Endothelial cell of umbilical vein (primary cell): ENCODE measurements around the gene CRHR2.

Experiments used
- EZH2 ChIP-seq: IDR thresholded peaks from 2 replicates; pipeline ENCODE4 v1.6.1; 2012; ENCODE audit warnings: borderline replicate concordance, low read depth, mild to moderate bottlenecking, moderate library complexity, low read length, inconsistent platforms; ENCODE audit not compliant: severe bottlenecking
- FOS ChIP-seq: IDR thresholded peaks from 2 replicates; pipeline ENCODE4 v1.6.1; 2011; ENCODE audit warnings: mild to moderate bottlenecking, low read length, moderate library complexity, borderline replicate concordance; ENCODE audit not compliant: insufficient read depth
- JUN ChIP-seq: IDR thresholded peaks from 2 replicates; pipeline ENCODE4 v1.6.1; 2011; ENCODE audit warnings: borderline replicate concordance, low read depth; ENCODE audit not compliant: insufficient read length, insufficient read depth
- POLR2AphosphoS5 ChIP-seq: IDR thresholded peaks from 2 replicates; pipeline ENCODE4 v1.6.1; 2012; ENCODE audit warnings: low read depth, mild to moderate bottlenecking, control low read depth, low read length, moderate library complexity; ENCODE audit not compliant: insufficient read depth
- TF ChIP-seq, protein P1 (sequence below), 2 donors: IDR thresholded peaks; 1 replicate in 1 of 2; 2 replicates in 1 of 2; pipeline ENCODE4 v1.5.1; 2011; ENCODE audit warnings: low read length in 2 of 2, mild to moderate bottlenecking in 2 of 2, moderate library complexity in 2 of 2, control low read depth in 1 of 2, inconsistent platforms in 1 of 2, low read depth in 1 of 2; ENCODE audit not compliant: insufficient read depth in 1 of 2; ENCODE audit errors: extremely low read depth in 1 of 2
- TF ChIP-seq, protein P2 (sequence below): IDR thresholded peaks from 2 replicates; pipeline ENCODE4 v1.6.1; 2011; ENCODE audit not compliant: insufficient read depth, insufficient read length

DNA sequence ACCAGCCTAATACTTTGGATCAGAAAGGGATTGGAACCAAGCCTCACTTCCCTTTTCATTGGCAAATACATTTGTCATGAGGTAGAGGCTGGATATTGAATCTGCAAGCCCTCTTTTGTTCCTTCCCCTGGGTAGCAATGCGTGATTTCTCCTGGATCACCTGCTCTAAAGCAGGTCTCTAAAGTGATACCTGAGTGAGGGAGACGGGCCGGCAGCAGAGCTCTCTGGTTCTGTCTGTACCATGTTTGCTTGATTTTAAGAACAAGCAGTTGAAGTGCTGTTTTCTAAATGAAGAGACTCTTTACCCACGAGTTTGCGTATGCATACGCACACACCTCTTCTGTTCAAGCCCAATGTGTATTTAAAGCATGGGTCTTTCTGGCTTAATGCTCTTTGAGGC, 46.5 kb downstream of the CRHR2 start:
- TF ChIP-seq, protein P1, sequence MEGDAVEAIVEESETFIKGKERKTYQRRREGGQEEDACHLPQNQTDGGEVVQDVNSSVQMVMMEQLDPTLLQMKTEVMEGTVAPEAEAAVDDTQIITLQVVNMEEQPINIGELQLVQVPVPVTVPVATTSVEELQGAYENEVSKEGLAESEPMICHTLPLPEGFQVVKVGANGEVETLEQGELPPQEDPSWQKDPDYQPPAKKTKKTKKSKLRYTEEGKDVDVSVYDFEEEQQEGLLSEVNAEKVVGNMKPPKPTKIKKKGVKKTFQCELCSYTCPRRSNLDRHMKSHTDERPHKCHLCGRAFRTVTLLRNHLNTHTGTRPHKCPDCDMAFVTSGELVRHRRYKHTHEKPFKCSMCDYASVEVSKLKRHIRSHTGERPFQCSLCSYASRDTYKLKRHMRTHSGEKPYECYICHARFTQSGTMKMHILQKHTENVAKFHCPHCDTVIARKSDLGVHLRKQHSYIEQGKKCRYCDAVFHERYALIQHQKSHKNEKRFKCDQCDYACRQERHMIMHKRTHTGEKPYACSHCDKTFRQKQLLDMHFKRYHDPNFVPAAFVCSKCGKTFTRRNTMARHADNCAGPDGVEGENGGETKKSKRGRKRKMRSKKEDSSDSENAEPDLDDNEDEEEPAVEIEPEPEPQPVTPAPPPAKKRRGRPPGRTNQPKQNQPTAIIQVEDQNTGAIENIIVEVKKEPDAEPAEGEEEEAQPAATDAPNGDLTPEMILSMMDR (IDR thresholded peaks at IDR 0.05; ENCODE audit: extremely low read depth in 1 of 2, insufficient read depth in 1 of 2, low read depth in 1 of 2, low read length in 2 of 2): no peak
- TF ChIP-seq FOS (no peak), POLR2AphosphoS5 (no peak), JUN (no peak), EZH2 (no peak)
- TF ChIP-seq, protein P2, sequence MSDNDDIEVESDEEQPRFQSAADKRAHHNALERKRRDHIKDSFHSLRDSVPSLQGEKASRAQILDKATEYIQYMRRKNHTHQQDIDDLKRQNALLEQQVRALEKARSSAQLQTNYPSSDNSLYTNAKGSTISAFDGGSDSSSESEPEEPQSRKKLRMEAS: no peak
